IMR-90 (cell line): ENCODE results near the gene UBE2C. TPM values are rescaled to one million over a fixed set of nuclear protein-coding genes. Genes with fewer than 3 reads are reported as not detected.

Source experiments
- ATAC-seq: fragments of 200-7000 bp; cut with Tn5 transposase; 2 replicates; pipeline ENCODE4 v1.9.1; 2020; ENCODE audit warnings: low read depth, mild to moderate bottlenecking, moderate library complexity
- BruUV-seq: library from RNA; stranded (reverse); fragments of 400-500 nt; replicated peaks from 2 replicates; lab custom pipeline; 2021; lab: Mats Ljungman, UMichigan
- CTCF ChIA-PET: fragments of 300-600 bp; formaldehyde crosslinking; extraction: SDS; loops from one replicate; lab custom pipeline; 2021; ENCODE audit warnings: antibody characterized with exemption; lab: Yijun Ruan, JAX
- POLR2A ChIA-PET: fragments of 300-600 bp; sonication (Branson Sonifier 250); formaldehyde crosslinking; loops from one replicate; lab custom pipeline; 2022; ENCODE audit warnings: antibody characterized with exemption; ENCODE audit not compliant: unreplicated experiment; lab: Charles Lee
- DNase-seq: peaks from one replicate; pipeline ENCODE4 v3.0.0; 2013
- H2AFZ ChIP-seq: replicated peaks from 2 replicates; pipeline ENCODE3; 2013; ENCODE audit warnings: low read length, mild to moderate bottlenecking; ENCODE audit not compliant: poor library complexity
- H2AK5ac ChIP-seq: 2 replicates; pipeline ENCODE4 v1.6.1; 2013; ENCODE audit warnings: low read depth, low read length, inconsistent platforms
- H2AK9ac ChIP-seq: replicated peaks from 2 replicates; pipeline ENCODE3; 2013; ENCODE audit warnings: mild to moderate bottlenecking, low read depth, low read length, moderate library complexity; ENCODE audit not compliant: poor library complexity
- H2BK120ac ChIP-seq: 2 replicates; pipeline ENCODE4 v1.6.1; 2013; ENCODE audit warnings: low read depth, low read length, inconsistent platforms
- H2BK15ac ChIP-seq: 3 replicates; pipeline ENCODE4 v1.6.1; 2013; ENCODE audit warnings: low read depth, low read length, inconsistent platforms
- H2BK20ac ChIP-seq: 2 replicates; pipeline ENCODE4 v1.6.1; 2013; ENCODE audit warnings: low read depth, mild to moderate bottlenecking, inconsistent platforms, low read length, moderate library complexity
- H2BK5ac ChIP-seq: 2 replicates; pipeline ENCODE4 v1.6.1; 2013; ENCODE audit warnings: mild to moderate bottlenecking, low read depth, low read length, inconsistent platforms; ENCODE audit not compliant: poor library complexity, severe bottlenecking
- H3K14ac ChIP-seq: replicated peaks from 2 replicates; pipeline ENCODE4 v1.6.1; 2013; ENCODE audit warnings: low read depth, low read length, inconsistent platforms
- H3K18ac ChIP-seq: 2 replicates; pipeline ENCODE4 v1.6.1; 2013; ENCODE audit warnings: low read depth, low read length, control low read depth
- H3K23ac ChIP-seq: 2 replicates; pipeline ENCODE4 v1.6.1; 2013; ENCODE audit warnings: low read depth, low read length, inconsistent platforms
- H3K27ac ChIP-seq: 2 replicates; pipeline ENCODE4 v1.5.1; 2013; ENCODE audit warnings: mild to moderate bottlenecking, control low read depth, low read length; ENCODE audit not compliant: insufficient read depth
- H3K27me3 ChIP-seq: 2 replicates; pipeline ENCODE4 v1.6.1; 2013; ENCODE audit warnings: low read length; ENCODE audit not compliant: control insufficient read depth, insufficient read depth
- H3K36me3 ChIP-seq: 2 replicates; pipeline ENCODE4 v1.6.1; 2013; ENCODE audit warnings: low read length, mixed read lengths; ENCODE audit not compliant: control insufficient read depth, insufficient read depth
- H3K4ac ChIP-seq: 2 replicates; pipeline ENCODE4 v1.6.1; 2013; ENCODE audit warnings: low read depth, low read length, inconsistent platforms
- H3K4me1 ChIP-seq: 2 replicates; pipeline ENCODE4 v1.6.1; 2013; ENCODE audit warnings: low read length, mixed read lengths; ENCODE audit not compliant: control insufficient read depth, insufficient read depth
- H3K4me2 ChIP-seq: 2 replicates; pipeline ENCODE4 v1.6.1; 2013; ENCODE audit warnings: low read depth, mild to moderate bottlenecking, control low read depth, low read length, moderate library complexity
- H3K4me3 ChIP-seq: 2 replicates; pipeline ENCODE4 v1.5.1; 2013; ENCODE audit warnings: low read depth, mild to moderate bottlenecking, control low read depth, low read length, moderate library complexity; ENCODE audit not compliant: insufficient read depth
- H3K56ac ChIP-seq: 2 replicates; pipeline ENCODE4 v1.6.1; 2013; ENCODE audit warnings: low read length, inconsistent platforms; ENCODE audit not compliant: insufficient read depth; ENCODE audit errors: extremely low read depth
- H3K79me1 ChIP-seq, 2 experiments: 2 replicates each; pipeline ENCODE4 v1.6.1; 2013; ENCODE audit warnings: low read length in 2 of 2, inconsistent platforms in 1 of 2, low read depth in 1 of 2
- H3K9ac ChIP-seq: 2 replicates; pipeline ENCODE4 v1.6.1; 2013; ENCODE audit warnings: low read depth, low read length, control low read depth
- H3K9me1 ChIP-seq: 2 replicates; pipeline ENCODE4 v1.6.1; 2013; ENCODE audit warnings: low read length, inconsistent platforms; ENCODE audit not compliant: insufficient read depth
- H3K9me3 ChIP-seq: 2 replicates; pipeline ENCODE4 v1.6.1; 2013; ENCODE audit warnings: low read length; ENCODE audit not compliant: control insufficient read depth, insufficient read depth
- H4K20me1 ChIP-seq: 2 replicates; pipeline ENCODE4 v1.6.1; 2013; ENCODE audit warnings: low read length, inconsistent platforms; ENCODE audit not compliant: insufficient read depth
- H4K5ac ChIP-seq: 2 replicates; pipeline ENCODE4 v1.6.1; 2013; ENCODE audit warnings: mild to moderate bottlenecking, low read depth, low read length, control low read depth
- H4K8ac ChIP-seq, 2 experiments: 2 replicates each; pipeline ENCODE4 v1.6.1; 2013; ENCODE audit warnings: low read depth in 2 of 2, low read length in 2 of 2, control low read depth in 1 of 2, inconsistent platforms in 1 of 2
- H4K91ac ChIP-seq: 2 replicates; pipeline ENCODE4 v1.6.1; 2013; ENCODE audit warnings: low read depth, low read length, inconsistent platforms; ENCODE audit not compliant: insufficient read depth
- BHLHE40 ChIP-seq: fragments of 150-350 bp; IDR thresholded peaks from 2 replicates; pipeline ENCODE4 v1.6.1; 2016; ENCODE audit warnings: mild to moderate bottlenecking, low read depth, low read length
- CEBPB ChIP-seq: IDR thresholded peaks from 2 replicates; pipeline ENCODE4 v1.6.1; 2012; ENCODE audit warnings: low read depth, low read length, improper control_type of control experiment
- CHD1 ChIP-seq: IDR thresholded peaks from 2 replicates; pipeline ENCODE4 v1.6.1; 2012; ENCODE audit warnings: low read depth, low read length, improper control_type of control experiment
- CTCF ChIP-seq: conservative IDR thresholded peaks from 2 replicates; pipeline ENCODE4 v1.5.1; 2012; ENCODE audit warnings: mild to moderate bottlenecking, low read depth, low read length, improper control_type of control experiment
- FOS ChIP-seq: fragments of 150-350 bp; IDR thresholded peaks from 2 replicates; pipeline ENCODE4 v1.6.1; 2016; ENCODE audit warnings: low read depth, low read length
- MAZ ChIP-seq: IDR thresholded peaks from 2 replicates; pipeline ENCODE4 v1.6.1; 2012; ENCODE audit warnings: low read depth, mild to moderate bottlenecking, low read length, improper control_type of control experiment, moderate library complexity, borderline replicate concordance
- MXI1 ChIP-seq: IDR thresholded peaks from 2 replicates; pipeline ENCODE4 v1.6.1; 2012; ENCODE audit warnings: low read depth, mild to moderate bottlenecking, low read length, moderate library complexity, borderline replicate concordance
- NFE2L2 ChIP-seq: fragments of 150-350 bp; IDR thresholded peaks from 2 replicates; pipeline ENCODE4 v1.6.1; 2016; ENCODE audit warnings: low read depth, mild to moderate bottlenecking, low read length
- RAD21 ChIP-seq: IDR thresholded peaks from 2 replicates; pipeline ENCODE4 v1.6.1; 2012; ENCODE audit warnings: low read length, improper control_type of control experiment
- RFX5 ChIP-seq: IDR thresholded peaks from 2 replicates; pipeline ENCODE4 v1.8.0; 2012; ENCODE audit warnings: low read depth, mild to moderate bottlenecking, low read length, moderate library complexity
- SMC3 ChIP-seq: fragments of 150-350 bp; IDR thresholded peaks from 2 replicates; pipeline ENCODE4 v1.6.1; 2016; ENCODE audit warnings: low read depth, mild to moderate bottlenecking, antibody characterized with exemption, low read length, moderate library complexity
- WGBS, 2 experiments: methylation state at CpG; one replicate each; pipeline versions ENCODE4 v1.1.5 to v1.1.7; 2013; ENCODE audit warnings: missing lambda C conversion rate in 2 of 2; ENCODE audit not compliant: insufficient read length in 1 of 2; ENCODE audit errors: extremely low coverage in 2 of 2; 5-methylcytosine and 5-hydroxymethylcytosine counted together
- dilution Hi-C: fragments of 300-500 bp; cut with HindIII; formaldehyde crosslinking; loops from one replicate; pipeline ENCODE4 v1.14.3; 2018; ENCODE audit warnings: low sequenced_read_pairs; ENCODE audit not compliant: unreplicated experiment
- in situ Hi-C: fragments of 300-500 bp; cut with MboI; formaldehyde crosslinking; loops from 3 replicates; pipeline ENCODE4 v1.14.3; 2019; ENCODE audit warnings: low sequenced_read_pairs, inconsistent platforms, mixed read lengths
- intact Hi-C: fragments of 100-400 bp; cut with micrococcal nuclease; formaldehyde crosslinking; loops from 2 replicates; pipeline ENCODE4 v1.10.0; 2022
- polyA plus RNA-seq, 3 experiments: library from polyadenylated mRNA; depleted of rRNA; stranded (reverse); fragments of >200 nt; gene quantifications; 2 replicates each; pipeline ENCODE4 v1.2.3, GENCODE V29; 2012; ENCODE audit warnings: low replicate concordance in 1 of 3
- total RNA-seq: library from RNA; depleted of rRNA; stranded (reverse); fragments of >200 nt; gene quantifications from 2 replicates; pipeline ENCODE4 v1.2.3, GENCODE V29; 2012
- TF ChIP-seq, protein P1 (sequence below): fragments of 150-350 bp; IDR thresholded peaks from 2 replicates; pipeline ENCODE4 v1.6.1; 2016; ENCODE audit warnings: low read depth, mild to moderate bottlenecking, low read length, moderate library complexity, borderline replicate concordance

UBE2C gene
- total and polyA plus RNA-seq, 2 of the 4 experiments (the other 2 are of a cell fraction), result 43.4 to 120 TPM

DNA sequence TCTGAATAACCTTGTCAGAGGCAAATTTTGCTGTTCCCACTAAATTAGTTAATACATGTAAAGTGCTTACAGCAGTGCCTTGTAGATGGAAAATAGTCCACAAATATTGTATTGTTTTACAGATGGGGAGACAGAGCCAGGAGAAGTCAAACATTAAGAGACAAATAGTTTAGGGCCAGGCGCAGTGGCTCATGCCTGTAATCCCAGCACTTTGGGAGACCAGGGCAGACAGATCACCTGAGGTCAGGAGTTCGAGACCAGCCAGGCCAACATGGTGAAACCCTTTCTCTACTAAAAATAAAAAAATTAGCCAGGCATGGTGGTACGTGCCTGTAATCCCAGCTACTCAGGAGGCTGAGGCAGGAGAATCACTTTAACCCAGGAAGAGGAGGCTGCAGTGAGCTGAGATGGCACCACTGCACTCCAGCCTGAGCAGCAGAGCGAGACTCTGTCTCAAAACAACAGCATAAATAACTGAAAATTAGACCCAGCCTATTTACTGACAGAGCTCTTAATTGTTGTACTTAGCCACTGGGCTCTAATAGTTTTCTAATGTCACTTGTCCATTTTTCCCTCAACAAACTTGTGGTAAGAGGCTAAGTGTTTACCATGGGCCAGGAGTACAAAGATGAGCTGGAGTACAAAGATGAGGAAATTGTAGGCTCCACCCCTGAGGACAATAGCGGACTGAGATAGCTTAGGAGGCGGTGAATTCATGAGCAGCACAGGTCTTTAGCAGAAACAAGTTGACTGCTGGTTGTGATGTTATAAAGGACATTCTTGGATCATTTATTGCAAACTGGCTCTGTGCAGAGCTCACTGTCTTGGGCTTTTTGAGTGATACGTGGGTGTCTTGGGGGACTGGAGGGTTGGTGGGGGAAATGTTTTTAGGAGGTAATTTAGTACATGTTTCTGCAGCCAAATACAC, 51.4 kb downstream of the UBE2C start (continued):
- TF ChIP-seq MXI1, result no peak
- TF ChIP-seq NFE2L2, result no peak

DNA sequence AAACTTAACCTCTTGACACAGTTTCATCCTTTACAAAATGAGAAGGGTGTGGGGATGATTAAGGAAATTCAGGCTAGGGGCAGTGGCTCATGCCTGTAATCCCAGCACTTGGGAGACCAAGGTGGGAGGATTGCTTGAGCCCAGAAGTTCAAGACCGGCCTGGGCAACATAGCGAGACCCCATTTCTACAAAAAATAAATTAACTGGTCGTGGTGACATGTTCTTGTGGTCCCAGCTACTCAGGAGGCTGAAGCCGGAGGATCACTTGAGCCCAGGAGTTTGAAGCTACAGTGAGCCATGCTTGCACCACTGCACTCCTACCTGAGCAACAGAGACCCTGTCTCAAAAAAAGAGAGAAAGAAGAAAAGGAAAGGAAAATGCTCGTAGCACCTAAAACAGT, 54.0 kb downstream of the UBE2C start:
- no peak overlapping the region for H3K14ac ChIP-seq
- peak overlapping the region; percentile 15; the same call in 1 of the 2 replicates for H3K4ac ChIP-seq
- H2AFZ ChIP-seq, result no peak overlapping the region
- H2BK5ac ChIP-seq, result no peak overlapping the region
- no peaks in the 10 kb centered on the region for H3K27me3 ChIP-seq
- H4K8ac ChIP-seq, result peak overlapping the region in 1 of 2 experiments; percentile 21; a peak in 1 of 4 replicates
- 100% methylated on average over 1 of the region's 5 CpGs; no CpG with 5 or more reads in 1 of the 2 experiments for WGBS, 2 experiments
- no peaks in the 10 kb centered on the region; the same call in 1 of the 2 replicates for H4K20me1 ChIP-seq
- CTCF ChIA-PET, result no interaction called here
- DNase-seq (no peak), ATAC-seq (no peak)
- H3K9me1 ChIP-seq, result no peaks in the 10 kb centered on the region; the same call in 1 of the 2 replicates
- dilution Hi-C loops (no loop called here), intact Hi-C loops (no loop called here), in situ Hi-C loops (no loop called here)
- H2AK9ac ChIP-seq, result no peak overlapping the region
- no peak overlapping the region for H3K23ac ChIP-seq
- peaks cover 7 to 12% of the 10 kb centered on the region in 2 experiments for H3K79me1 ChIP-seq
- no peak overlapping the region for H4K5ac ChIP-seq
- no TSS peak for BruUV-seq
- H3K9me3 ChIP-seq, result no peaks in the 10 kb centered on the region
- H4K91ac ChIP-seq, result 0 out of 2 replicates have a peak overlapping the region, but pooled peaks have one; percentile 9
- no peak overlapping the region for H3K56ac ChIP-seq
- H3K4me2 ChIP-seq, result no peak overlapping the region
- H2AK5ac ChIP-seq, result 0 out of 2 replicates have a peak overlapping the region, but pooled peaks have one; percentile 27
- H3K4me3 ChIP-seq, result no peak overlapping the region
- no peaks in the 10 kb centered on the region for H3K36me3 ChIP-seq
- peak overlapping the region; percentile 27; the same call in 1 of the 2 replicates for H2BK120ac ChIP-seq
- no peak overlapping the region for H3K18ac ChIP-seq
- H2BK15ac ChIP-seq, result peak overlapping the region; percentile 70; the same call in 2 of the 3 replicates
- 0 out of 2 replicates have a peak, but pooled peaks cover 3% of the 10 kb centered on the region for H3K4me1 ChIP-seq
- POLR2A ChIA-PET, result no interaction called here
- H2BK20ac ChIP-seq, result peak overlapping the region; percentile 60; the same call in 1 of the 2 replicates
- H3K27ac ChIP-seq, result 0 out of 2 replicates have a peak overlapping the region, but pooled peaks have one; percentile 23
- H3K9ac ChIP-seq, result no peak overlapping the region
- TF ChIP-seq MXI1 (no peak), FOS (no peak), CHD1 (no peak), NFE2L2 (no peak), MAZ (no peak), BHLHE40 (no peak), CEBPB (no peak), RAD21 (no peak), SMC3 (no peak), CTCF (no peak), RFX5 (no peak)
- TF ChIP-seq, protein P1, sequence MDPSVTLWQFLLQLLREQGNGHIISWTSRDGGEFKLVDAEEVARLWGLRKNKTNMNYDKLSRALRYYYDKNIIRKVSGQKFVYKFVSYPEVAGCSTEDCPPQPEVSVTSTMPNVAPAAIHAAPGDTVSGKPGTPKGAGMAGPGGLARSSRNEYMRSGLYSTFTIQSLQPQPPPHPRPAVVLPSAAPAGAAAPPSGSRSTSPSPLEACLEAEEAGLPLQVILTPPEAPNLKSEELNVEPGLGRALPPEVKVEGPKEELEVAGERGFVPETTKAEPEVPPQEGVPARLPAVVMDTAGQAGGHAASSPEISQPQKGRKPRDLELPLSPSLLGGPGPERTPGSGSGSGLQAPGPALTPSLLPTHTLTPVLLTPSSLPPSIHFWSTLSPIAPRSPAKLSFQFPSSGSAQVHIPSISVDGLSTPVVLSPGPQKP, result no peak
